Measurements from ENCODE around the gene SLC22A14.

The SLC22A14 gene

GRCh38 chr3:38345879-38346586 is 63.9 kb downstream of the SLC22A14 start:
- DNase-seq (ENCODE audit: low spot score), result no peak

DNA sequence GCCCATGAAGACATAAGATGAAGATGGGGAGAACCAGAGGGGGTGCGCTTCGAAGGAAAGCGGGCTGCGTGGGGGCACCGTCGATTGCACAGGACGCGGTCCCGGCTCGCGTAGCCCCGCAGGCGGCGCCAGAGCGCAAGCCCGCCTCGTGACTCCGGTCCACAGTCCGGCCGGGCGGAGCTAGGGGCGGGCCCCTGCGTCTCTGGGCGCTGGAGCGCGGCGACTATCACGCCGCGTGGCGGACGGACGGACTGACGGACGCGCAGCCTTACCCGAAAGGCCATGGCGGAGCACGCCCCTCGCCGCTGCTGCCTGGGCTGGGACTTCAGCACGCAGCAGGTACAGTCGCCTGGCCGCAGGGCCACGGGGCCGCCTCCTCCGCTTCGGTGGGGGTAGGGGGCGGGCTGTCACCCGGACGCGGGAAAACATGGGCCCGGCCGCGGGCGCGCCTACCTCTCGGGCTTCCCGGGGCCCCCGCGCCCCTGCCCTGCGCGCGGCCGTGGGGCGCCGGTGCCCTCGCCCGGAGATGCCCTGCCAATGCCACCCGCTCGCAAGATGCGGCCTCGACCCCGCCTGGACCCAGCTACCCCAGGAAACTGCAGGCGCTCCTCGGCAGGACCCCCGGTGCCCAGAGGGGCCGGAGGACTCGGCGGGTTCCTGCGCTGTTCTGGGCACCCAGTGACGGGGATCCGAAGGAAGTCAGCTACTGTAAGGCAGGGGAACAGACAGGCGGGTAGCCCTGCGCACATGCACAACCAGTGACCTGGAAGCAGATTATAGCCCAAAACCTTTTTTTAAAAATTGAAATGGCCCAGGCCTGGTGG is 64.7 kb downstream of the SLC22A14 start, which contains the start of gene XYLB:
XYLB (plus strand) TSS at position 199 of the 824 bp plus-strand sequence; CDS start at position 283, 84 bp downstream.
- peak; percentile 89 for DNase-seq (ENCODE audit: low spot score)

DNA sequence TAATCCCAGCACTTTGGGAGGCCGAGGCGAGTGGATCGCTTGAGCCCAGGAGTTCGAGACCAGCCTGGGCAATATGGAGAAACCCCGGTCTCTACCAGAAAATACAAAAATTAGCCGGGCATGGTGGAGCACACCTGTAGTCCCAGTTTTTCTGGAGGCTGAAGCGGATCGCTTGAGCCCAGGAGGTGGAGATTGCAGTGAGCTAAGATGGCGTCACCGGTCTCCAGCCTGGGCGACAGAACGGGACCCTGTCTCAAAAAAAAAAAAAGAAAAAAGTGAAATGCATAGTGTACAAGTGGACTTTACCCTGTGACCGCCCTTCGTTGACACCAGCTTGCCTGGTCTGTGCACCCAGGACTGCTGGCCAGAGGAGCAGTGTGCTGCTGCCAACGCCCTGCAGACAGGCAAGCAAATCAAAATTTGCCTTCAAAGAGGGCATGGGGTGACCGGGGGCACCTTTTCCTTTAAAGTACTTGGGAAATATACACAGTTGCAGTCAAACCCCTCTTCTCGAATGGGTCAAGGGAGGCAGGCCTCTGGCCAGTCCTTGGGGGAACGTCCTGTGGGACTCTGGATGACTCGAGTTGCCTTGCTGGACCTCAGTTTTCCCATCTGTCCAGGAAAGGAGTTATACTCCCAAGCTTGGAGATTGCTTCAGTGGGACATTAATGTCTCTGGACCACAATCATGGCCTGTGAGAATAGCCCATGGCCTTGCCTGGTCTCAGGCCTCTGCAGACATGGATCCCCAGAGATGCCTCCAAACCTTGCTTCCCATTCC is 65.5 kb downstream of the SLC22A14 start:
- DNase-seq (ENCODE audit: low spot score), result no peak

- DNase-seq (ENCODE audit: low spot score), result peak; percentile 27
Observed at GRCh38 chr3:38348903-38349302, 66.8 kb downstream of the SLC22A14 start.

- DNase-seq (ENCODE audit: low spot score), result no peak
Observed at GRCh38 chr3:38349684-38350359, 67.7 kb downstream of the SLC22A14 start.

DNA sequence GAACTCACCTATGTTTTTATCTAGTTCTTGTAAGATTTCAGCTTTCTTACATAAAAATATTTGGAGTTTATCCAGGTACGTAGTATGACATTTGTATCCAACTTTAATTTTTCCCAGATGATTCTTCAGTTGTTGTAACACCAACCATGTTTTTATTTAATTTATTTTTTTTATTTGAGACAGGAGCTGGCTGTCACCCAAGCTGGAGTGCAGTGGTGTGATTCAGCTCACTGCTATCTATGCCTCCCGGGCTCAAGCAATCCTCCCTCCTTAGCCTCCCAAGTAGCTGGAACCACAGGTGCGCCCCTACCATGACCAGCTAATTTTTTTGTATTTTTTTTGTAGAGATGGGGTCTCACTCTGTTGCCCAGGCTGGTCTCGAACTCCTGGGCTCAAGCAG is 71.1 kb downstream of the SLC22A14 start:
- DNase-seq (ENCODE audit: low spot score), result no peak

GRCh38 chr3:38354588-38355330 is 72.7 kb downstream of the SLC22A14 start:
- DNase-seq (ENCODE audit: low spot score), result no peak

DNA sequence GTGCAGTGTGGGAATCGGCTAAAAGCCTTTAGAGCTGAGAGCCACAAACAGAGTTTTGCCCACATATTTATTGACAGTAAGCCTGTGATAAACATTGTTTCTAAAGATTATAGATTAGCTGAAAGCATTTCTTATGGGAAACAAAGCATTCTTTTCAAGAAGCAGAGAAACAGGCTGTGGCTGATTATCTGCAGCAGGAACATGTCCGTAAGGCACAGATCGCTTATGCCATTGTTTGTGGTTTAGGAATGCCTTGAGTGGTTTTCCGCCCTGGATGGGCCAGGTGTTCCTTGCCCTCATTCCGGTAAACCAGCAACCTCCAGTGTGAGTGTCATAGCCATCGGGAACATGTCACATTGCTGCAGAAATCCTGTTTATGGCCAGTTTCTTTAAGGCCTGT is 76.9 kb downstream of the SLC22A14 start:
- DNase-seq (ENCODE audit: low spot score), result no peak

DNA sequence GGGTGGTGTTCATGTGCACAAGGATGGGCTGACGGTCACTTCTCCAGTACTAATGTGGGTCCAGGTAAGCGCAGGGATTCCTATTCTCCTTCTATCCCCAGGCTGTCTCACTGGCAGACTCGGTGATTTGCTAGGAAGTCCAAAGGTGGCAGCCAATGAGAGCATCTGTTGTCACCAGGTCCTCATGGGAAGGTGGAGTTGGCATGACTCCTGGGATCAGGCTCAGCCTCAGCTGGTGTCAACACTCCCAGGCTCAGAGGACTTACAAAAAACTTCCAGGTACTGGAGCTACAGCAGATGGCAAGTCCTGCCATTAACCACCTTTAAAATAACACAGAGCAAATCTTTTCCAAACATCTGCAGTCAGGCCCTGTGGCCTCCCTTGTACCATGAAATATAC is 78.3 kb downstream of the SLC22A14 start:
- DNase-seq (ENCODE audit: low spot score), result no peak

- DNase-seq (ENCODE audit: low spot score), result no peak
Observed at GRCh38 chr3:38361496-38361895, 79.4 kb downstream of the SLC22A14 start.

- no peak for DNase-seq (ENCODE audit: low spot score)
Observed at GRCh38 chr3:38362825-38363224, 80.7 kb downstream of the SLC22A14 start.

- DNase-seq (ENCODE audit: low spot score), result no peak
Observed at GRCh38 chr3:38364721-38365400, 82.8 kb downstream of the SLC22A14 start.

DNA sequence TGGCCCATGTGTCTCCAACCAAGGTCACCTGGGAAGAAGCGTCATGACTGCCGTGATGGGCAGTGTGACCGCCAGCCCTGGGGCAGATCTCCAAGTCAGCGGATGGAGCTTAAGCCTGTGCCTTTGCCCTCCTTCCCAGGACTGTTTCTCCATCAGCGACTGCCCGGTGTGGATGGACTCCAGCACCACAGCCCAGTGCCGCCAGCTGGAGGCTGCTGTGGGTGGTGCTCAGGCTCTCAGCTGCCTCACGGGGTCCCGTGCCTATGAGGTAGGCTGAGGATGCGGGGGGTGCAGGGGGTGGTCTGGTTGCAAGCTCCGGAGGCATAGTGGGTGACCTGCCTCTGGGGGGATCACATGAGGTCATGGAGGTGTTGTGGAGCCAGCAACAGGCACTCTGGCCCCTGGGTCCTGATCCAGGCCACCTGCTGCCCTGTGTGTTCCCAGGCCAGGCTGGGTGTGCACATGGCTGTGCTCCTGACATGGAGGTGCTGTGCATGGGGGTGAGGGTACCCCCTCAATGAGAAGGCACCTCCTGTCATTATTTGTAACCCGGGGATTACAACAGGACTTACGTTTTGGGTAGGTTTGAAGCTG is 83.5 kb downstream of the SLC22A14 start:
- no peak for DNase-seq (ENCODE audit: low spot score)

DNA sequence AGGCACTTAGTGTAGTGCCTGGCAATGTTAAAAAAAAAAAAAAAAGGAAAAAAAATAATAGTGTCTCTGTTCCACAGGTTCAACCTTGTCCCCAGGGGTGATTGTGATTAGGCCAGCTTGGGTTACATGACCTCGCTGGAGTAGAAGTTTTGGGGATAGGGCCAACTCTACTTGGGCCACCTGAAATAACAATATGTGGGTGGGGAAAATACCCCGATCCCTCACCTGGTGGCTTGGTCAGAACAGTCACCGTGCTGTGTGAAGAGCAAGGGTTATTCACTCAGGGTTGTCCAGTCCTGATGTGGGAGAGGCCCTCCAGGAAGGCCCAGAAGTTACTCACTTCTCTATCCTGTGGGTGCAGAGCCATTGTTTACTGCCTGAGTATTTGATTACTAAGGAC is 84.0 kb downstream of the SLC22A14 start:
- DNase-seq (ENCODE audit: low spot score), result no peak

- no peak for DNase-seq (ENCODE audit: low spot score)
Observed at GRCh38 chr3:38367779-38368178, 85.7 kb downstream of the SLC22A14 start.
